Pulmonary artery endothelial cell (primary cell): ENCODE results near the gene PRKG1. TPM values are rescaled to one million over a fixed set of nuclear protein-coding genes. Genes with fewer than 3 reads are reported as not detected.
"Not testable (repeated sequence)": the region's sequence is repeated elsewhere in the genome, so short reads cannot be mapped to it uniquely, and the experiment has no call there.

Experiments used
- DNase-seq: peaks from one replicate; pipeline ENCODE4 v3.0.0-alpha.2; 2011; ENCODE audit warnings: low read depth, low spot score
- total RNA-seq: library from RNA; depleted of rRNA; stranded (reverse); fragments of >200 nt; gene quantifications from 2 replicates; pipeline ENCODE4 v1.2.3, GENCODE V29; 2014

The PRKG1 gene
- total RNA-seq, 1 donor from 2014 or later: 1.3 TPM

DNA sequence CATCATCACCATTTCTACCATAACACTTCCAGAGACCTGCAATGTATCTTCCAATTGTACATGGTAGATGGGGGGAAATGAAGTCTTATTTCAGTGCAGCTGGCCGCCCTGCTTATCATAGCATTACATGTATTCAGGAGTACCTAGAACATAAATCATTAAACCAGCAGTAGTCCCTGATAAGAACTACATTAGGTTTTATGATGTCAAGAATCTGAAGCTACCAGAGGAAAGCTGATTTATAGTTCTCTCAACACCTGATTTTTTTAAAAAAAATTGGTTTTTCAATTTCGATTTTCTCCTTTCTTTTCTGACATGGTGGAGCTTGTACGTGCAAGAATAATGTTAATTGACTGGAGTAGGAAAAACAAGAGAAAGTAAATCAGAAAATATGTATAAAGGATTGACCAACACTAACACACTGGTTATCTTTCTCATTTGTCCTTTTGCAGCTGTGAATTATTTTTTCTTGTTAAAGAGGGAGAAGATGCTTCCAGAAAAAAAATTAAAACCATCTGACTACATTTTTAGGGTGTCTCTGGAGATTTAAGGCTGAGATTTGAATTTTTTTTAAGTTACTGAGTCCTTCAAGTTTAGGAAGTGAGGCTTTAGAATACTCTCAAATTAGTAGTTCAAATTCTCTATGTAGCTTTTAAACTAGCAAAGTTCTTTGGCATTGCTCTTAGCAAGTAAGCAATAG lies 566.0 kb downstream of the PRKG1 start:
- no peak for DNase-seq

DNA sequence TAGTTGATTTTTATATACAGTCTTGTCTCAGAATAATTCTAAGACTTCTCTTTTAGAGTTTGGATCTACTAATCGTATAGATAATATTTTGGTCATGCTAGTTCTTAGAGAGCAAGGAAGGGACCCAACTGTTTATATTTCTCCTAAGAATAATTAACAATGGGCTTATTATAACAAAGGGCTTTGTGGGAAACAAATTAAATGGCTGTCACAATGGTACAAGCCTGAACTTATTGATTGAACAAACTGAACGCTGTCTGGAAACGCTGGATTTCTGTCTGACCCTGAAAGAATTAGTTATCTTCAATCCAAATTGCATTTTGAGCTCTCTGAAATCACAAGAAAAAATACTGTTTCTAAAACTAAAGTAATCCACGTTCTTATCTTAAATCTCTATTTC lies 568.3 kb downstream of the PRKG1 start:
- no peak for DNase-seq

DNA sequence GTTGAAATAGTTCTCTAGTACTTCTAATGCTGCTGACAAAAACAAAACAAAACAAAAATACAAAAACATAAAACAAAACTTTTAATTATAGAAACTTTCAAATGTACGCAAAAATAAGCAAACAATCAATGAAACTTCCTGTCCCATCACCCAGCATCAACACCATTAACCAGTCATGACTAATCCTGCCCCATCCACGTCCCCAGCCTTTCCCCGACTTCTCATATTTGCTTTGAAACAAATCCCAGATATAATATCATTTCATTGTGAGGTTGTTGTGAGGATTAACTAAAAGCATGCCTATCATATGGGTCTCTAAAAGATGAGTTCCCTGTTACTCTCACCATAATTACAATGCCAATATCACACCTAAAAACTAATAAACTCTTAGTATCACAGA lies 569.4 kb downstream of the PRKG1 start:
- no peak for DNase-seq

GRCh38 chr10:51649064-51649463 lies 574.8 kb downstream of the PRKG1 start:
- no peak for DNase-seq

GRCh38 chr10:51651063-51651462 lies 576.8 kb downstream of the PRKG1 start:
- no peak for DNase-seq

DNA sequence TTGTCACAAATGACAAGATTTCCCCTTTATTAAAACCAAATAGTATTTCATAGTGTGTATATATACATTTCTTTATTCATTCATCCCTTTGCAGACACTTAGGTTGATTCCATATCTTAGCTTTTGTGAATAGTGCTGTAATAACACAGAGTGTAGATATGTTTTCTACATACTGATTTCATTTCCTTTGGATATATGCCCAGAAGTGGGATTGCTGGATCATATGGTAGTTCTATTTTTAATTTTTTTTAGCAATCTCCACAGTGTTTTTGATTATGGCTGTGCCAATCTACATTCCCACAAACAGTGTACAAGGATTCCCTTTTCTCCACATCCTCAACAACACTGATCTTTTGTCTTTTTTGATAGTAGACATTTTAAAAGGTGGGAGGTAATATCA lies 578.7 kb downstream of the PRKG1 start:
- DNase-seq: no peak

GRCh38 chr10:51654918-51655317 lies 580.6 kb downstream of the PRKG1 start:
- no peak for DNase-seq

- DNase-seq: no peak
Measured at GRCh38 chr10:51656503-51656902, 582.2 kb downstream of the PRKG1 start.

GRCh38 chr10:51658000-51658399 lies 583.7 kb downstream of the PRKG1 start:
- no peak for DNase-seq

DNA sequence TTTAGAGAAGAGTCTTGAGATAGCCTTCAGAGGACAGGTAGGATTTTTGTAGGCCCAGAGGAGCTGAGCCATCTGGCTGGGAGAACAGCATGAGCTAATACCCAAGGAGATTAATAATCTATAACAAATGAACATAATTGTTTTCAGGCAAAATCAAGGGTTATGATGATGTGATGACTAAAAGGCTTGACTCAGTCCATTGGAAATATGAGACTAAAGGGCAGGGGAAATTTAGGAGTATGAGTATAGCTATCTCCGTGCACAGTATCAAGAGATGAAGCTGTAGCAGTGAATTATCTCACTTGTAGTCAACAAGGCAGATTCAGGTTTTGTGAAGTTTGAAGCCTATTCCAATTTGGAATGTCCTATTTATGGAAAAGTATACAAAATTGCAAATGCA lies 585.1 kb downstream of the PRKG1 start:
- DNase-seq: no peak

DNA sequence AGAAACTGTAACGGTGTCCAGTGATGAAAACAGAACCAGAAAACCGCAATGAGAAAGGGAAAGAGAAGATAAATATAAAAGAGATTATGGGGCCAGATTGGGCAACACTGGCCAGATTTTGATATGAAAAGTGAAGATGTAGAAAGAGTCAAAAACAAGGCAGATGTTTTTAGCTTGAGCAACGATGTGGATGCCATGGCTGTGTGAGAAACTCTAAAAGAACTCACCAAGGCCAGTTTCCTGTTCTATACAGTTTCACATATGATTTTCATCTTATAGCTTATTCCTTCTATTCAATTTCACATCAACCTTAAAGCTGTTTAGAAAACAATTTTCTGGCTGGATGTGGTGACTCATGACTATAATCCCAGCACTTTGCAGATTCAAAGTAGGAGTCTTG lies 588.8 kb downstream of the PRKG1 start:
- no peak for DNase-seq

- no peak for DNase-seq
Measured at GRCh38 chr10:51666456-51666855, 592.2 kb downstream of the PRKG1 start.

GRCh38 chr10:51667678-51668335 lies 593.5 kb downstream of the PRKG1 start:
- no peak for DNase-seq

DNA sequence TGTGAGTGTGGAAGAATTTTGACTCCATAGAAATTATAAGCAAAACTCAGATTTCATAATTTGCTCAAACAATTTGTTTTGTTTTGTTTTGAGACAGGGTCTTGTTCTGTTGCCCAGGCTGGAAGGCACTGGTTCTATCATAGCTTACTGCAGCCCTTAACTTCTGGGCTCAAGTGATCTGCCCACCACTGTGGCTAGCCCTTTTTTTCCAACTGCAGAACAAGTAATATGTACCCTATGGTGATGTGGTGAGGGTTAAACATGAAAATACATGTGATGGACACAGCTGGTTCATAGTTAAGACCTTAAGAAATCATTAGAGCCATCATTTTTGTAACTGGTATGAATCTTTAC lies 594.0 kb downstream of the PRKG1 start:
- no peak for DNase-seq

GRCh38 chr10:51669041-51669440 lies 594.8 kb downstream of the PRKG1 start:
- no peak for DNase-seq

DNA sequence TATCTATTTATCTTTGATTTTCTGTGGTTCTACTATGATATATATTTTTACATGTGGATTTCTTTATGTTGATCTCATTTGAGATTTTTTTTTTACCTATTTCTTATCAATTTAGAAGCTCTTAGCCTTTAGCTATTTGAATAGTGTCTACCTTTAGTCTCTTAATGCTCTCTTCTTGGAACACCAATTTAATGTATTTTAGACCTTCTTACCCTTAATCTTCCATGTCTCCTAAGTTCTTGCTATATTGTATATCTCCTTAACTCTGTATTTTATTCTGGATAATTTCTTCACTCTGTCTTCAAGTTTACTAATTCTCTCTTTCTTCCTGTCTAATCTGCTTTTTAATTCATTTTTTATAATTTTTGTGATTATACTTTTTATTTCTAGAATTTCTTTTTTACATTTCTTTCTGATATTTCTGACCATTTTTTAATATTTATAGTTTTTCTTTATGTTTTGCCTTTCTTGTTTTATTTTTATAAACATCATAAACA lies 597.8 kb downstream of the PRKG1 start:
- no peak for DNase-seq

- no peak for DNase-seq
Measured at GRCh38 chr10:51675088-51675487, 600.8 kb downstream of the PRKG1 start.

GRCh38 chr10:51679841-51680240 lies 605.6 kb downstream of the PRKG1 start:
- DNase-seq: no peak

- no peak for DNase-seq
Measured at GRCh38 chr10:51683031-51683691, 608.9 kb downstream of the PRKG1 start.

- no peak for DNase-seq
Measured at GRCh38 chr10:51685768-51686167, 611.5 kb downstream of the PRKG1 start.

DNA sequence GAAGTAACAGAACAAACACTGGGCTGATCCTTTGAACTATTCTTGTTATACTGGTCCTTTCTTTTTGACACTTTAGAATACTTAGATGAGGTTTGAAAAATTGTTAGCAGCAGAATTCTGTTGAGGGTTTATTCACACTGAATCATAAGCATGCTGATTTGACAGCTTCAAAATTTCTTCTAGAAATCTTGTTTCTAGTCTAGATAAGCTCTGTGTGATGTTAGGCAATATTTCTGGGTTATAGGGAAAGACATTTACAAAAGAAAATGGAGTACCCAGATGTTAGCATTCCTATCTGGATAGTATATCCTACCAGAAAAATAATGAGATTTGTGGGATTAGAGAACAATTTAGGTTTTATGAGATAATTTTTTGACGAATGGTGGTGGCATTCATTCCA lies 613.0 kb downstream of the PRKG1 start:
- no peak for DNase-seq

DNA sequence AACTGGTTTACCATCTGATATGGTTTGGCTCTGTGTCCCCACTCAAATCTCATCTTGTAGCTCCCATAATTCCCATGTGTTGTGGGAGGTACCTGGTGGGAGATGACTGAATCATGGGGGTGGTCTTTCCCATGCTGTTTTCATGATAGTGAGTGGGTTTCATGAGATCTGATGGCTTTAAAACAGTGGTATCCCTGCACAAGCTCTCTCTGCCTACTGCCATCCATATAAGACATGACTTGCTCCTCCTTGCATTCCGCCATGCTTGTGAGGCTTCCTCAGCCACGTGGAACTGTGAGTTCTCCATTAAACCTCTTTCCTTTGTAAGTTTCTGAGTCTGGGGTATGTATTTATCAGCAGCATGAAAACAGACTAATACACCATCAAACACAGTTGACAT lies 614.5 kb downstream of the PRKG1 start:
- not testable (repeated sequence) for DNase-seq

DNA sequence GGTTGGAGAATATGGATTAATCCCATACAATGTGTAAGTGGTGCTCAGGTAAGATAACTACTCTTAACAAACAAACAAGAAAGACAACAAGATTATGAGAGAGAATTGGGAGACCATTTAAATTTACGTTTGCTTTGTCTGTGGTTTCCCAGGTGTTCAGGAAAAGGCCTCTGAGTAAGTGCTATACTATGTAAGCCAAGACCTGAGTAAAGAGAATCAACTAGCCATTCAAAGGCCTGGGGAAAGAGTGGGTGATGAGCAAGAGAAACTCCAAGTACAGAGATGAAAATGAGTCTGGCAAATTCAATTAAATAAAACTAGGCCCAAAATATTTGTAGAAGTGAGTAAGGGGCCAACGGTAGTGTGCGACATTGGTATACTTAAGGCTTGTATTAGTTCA lies 615.2 kb downstream of the PRKG1 start:
- DNase-seq: no peak
